Measurements from ENCODE around the gene KCNJ14. TPM values are rescaled to one million over a fixed set of nuclear protein-coding genes. Genes with fewer than 3 reads are reported as not detected.

Gene KCNJ14
- total RNA-seq, 4 donors from 2014 or later = 0.44 to 4.1 (median 1.5) TPM

- Histone ChIP-seq H3K4me1 (peaks cover 0 to 14% (median 3%) of the 10 kb centered on the region in 4 donors), H3K4me3 (no peak overlapping the region), H3K27ac (no peak overlapping the region), H3K36me3 (peaks cover 0 to 13% (median 0%) of the 10 kb centered on the region in 3 donors), H3K27me3 (no peaks in the 10 kb centered on the region), H3K9me3 (no peaks in the 10 kb centered on the region)
- no peak for TF ChIP-seq CTCF (IDR thresholded peaks at IDR 0.05)
- no peak for TF ChIP-seq POLR2A (IDR thresholded peaks at IDR 0.05)
- TF ChIP-seq EP300 (IDR thresholded peaks at IDR 0.05) = no peak
- DNase-seq (ENCODE audit: low spot score in 2 of 2) = no peak
- 89 to 92% methylated on average over 1 of the region's 1 CpG for WGBS, 2 donors
Observed at GRCh38 chr19:48465215-48465614, 9.8 kb downstream of the KCNJ14 start.

- 59 to 61% methylated on average over 11 to 16 of the region's 16 CpGs for WGBS, 2 donors
- no peaks in the 10 kb centered on the region for H3K27me3 ChIP-seq
- TF ChIP-seq EP300 (IDR thresholded peaks at IDR 0.05) (no peak), POLR2A (IDR thresholded peaks at IDR 0.05) (no peak), CTCF (IDR thresholded peaks at IDR 0.05) (no peak)
Observed at GRCh38 chr19:48466561-48467325, 11.4 kb downstream of the KCNJ14 start.

GRCh38 chr19:48468772-48469288, 13.5 kb downstream of the KCNJ14 start:
- no peaks in the 10 kb centered on the region for H3K27me3 ChIP-seq
- peak; percentile 99 for DNase-seq (ENCODE audit: low spot score in 2 of 2)
- WGBS, 2 donors = 0% methylated on average over 36 of the region's 36 CpGs
- H3K4me1 ChIP-seq = peaks cover 0 to 35% (median 9%) of the 10 kb centered on the region in 4 donors
- H3K27ac ChIP-seq = peak overlapping the region; percentile 93 to 100 (median 98)
- H3K9me3 ChIP-seq = no peaks in the 10 kb centered on the region
- H3K36me3 ChIP-seq = peaks cover 2 to 37% (median 28%) of the 10 kb centered on the region in 3 donors
- TF ChIP-seq EP300 (IDR thresholded peaks at IDR 0.05) = peak in 1 of 2 donors; percentile 92
- TF ChIP-seq POLR2A (IDR thresholded peaks at IDR 0.05) = no peak
- H3K4me3 ChIP-seq = peak overlapping the region; percentile 94 to 99 (median 98)

More at GRCh38 chr19:48466561-48467325, 11.4 kb downstream of the KCNJ14 start:
- Histone ChIP-seq H3K36me3 (peaks cover 0 to 25% (median 13%) of the 10 kb centered on the region in 3 donors), H3K27ac (no peak overlapping the region), H3K4me1 (peaks cover 0 to 29% (median 9%) of the 10 kb centered on the region in 4 donors), H3K9me3 (no peaks in the 10 kb centered on the region), H3K4me3 (no peak overlapping the region)
- no peak for DNase-seq (ENCODE audit: low spot score in 2 of 2)

- Histone ChIP-seq H3K4me1 (peaks cover 0 to 35% (median 9%) of the 10 kb centered on the region in 4 donors), H3K27me3 (no peaks in the 10 kb centered on the region), H3K4me3 (peak within 1 kb of the TSS; percentile 94 to 99 (median 98)), H3K27ac (peak within 1 kb of the TSS; percentile 93 to 100 (median 98)), H3K9me3 (no peaks in the 10 kb centered on the region), H3K36me3 (peaks cover 2 to 42% (median 32%) of the 10 kb centered on the region in 3 donors)
- peak; percentile 81 to 84 for DNase-seq (ENCODE audit: low spot score in 2 of 2)
- WGBS, 2 donors = 0% methylated on average over 37 to 63 of the region's 66 CpGs
- TF ChIP-seq EP300 (IDR thresholded peaks at IDR 0.05) (peak in 1 of 2 donors; percentile 93), POLR2A (IDR thresholded peaks at IDR 0.05) (peak; percentile 78 to 92), CTCF (IDR thresholded peaks at IDR 0.05) (peak in 2 of 5 experiments; percentile 28 to 47)
Observed at GRCh38 chr19:48469289-48469881, 14.0 kb downstream of the KCNJ14 start, which contains the start of gene CYTH2. TSS of gene CYTH2 (plus strand) at chr19:48469369. CDS start at chr19:48469508, 139 bp downstream.

GRCh38 chr19:48469934-48470680, 14.7 kb downstream of the KCNJ14 start:
- H3K4me3 ChIP-seq = peak overlapping the region; percentile 94 to 99 (median 98)
- 44 to 51% methylated on average over 20 of the region's 20 CpGs for WGBS, 2 donors
- no peaks in the 10 kb centered on the region for H3K27me3 ChIP-seq
- H3K27ac ChIP-seq = peak overlapping the region; percentile 93 to 100 (median 98)
- peaks cover 0 to 35% (median 9%) of the 10 kb centered on the region in 4 donors for H3K4me1 ChIP-seq
- TF ChIP-seq CTCF (IDR thresholded peaks at IDR 0.05) (no peak), EP300 (IDR thresholded peaks at IDR 0.05) (no peak), POLR2A (IDR thresholded peaks at IDR 0.05) (no peak)
- no peak for DNase-seq (ENCODE audit: low spot score in 2 of 2)
- peaks cover 2 to 49% (median 36%) of the 10 kb centered on the region in 3 donors for H3K36me3 ChIP-seq
- no peaks in the 10 kb centered on the region for H3K9me3 ChIP-seq

Data from tibial nerve (tissue), 4 donors.